HG02970 (cell line): ENCODE results near the gene ITGA5.
"Not testable (repeated sequence)": the region's sequence is repeated elsewhere in the genome, so short reads cannot be mapped to it uniquely, and the experiment has no call there.

ENCODE experiments used
- ATAC-seq: cut with Tn5 transposase; IDR thresholded peaks from one replicate; pipeline ENCODE4 v1.9.1; 2021; ENCODE audit warnings: mild to moderate bottlenecking, moderate library complexity, moderate number of reproducible peaks; ENCODE audit not compliant: unreplicated experiment, low FRiP score

ITGA5 gene

DNA sequence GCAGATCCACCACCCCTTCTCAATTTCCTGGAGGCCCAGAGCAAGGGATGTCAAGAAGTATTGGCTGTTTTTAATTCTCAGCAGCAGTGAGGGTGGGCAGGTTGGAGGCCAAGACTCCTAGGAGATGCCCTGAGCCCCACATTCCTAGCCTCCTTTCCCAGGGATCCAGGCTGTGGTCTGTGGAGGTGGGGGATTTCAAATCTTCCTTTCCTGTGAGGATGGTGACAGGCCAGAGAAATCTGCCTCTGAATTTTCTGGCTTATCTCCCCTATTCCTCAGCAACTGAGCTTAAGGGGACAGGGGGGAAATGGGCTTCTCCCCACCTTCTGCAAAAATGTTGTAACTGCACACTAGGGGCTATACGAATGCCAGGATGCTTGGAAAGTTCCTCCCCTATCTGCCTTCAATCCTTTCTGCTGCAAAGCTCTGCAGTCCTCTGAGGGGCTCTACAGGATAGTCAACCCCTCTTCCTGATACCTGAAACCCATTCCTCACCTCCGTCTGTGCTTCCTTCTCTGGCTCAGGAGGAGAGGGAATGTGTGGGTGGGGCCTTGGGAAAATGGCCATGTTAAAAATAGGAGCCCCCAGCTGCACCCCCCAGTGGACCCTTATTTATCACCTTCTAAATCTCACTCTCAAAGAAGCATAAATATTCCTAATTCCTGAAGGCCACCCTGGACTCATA is 61.4 kb downstream of the ITGA5 start:
- ATAC-seq = no peak

GRCh38 chr12:54356951-54357356 is 62.1 kb downstream of the ITGA5 start:
- no peak for ATAC-seq

GRCh38 chr12:54356228-54356627 is 62.8 kb downstream of the ITGA5 start:
- ATAC-seq = no peak

DNA sequence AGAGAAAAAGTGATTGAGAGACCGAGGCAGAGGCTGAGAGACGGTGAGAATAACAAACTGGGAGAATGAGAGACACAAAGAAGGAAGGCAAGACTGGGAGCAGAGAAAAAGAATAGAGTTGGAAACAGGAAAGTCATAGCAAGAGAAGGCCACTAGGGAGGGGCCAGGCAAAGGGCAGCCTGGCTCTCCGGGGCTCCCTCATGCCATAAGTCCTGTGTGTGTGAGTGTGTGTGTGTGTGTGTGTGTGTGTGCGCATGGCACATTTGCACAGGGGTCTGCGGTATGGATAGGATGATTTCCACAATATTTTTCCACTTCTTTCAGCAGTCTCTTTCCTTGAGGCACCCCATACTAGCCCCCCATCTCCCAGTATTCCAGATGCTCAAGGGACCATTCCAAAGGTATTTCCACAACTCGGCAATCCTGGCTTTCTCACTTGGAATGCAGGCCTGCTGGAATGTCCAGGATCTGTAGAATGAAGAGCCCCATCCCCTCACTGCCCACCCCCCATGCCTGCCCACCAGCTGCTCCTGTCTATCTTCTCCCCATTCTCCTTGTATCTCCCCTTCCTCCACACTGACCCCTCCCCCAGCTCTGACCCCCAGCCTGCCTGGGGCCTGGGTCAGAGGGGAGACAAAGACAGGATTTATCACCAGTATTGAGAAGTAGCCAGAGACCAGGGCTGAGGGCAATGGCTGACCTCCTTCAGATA is 63.8 kb downstream of the ITGA5 start:
- no peak for ATAC-seq

DNA sequence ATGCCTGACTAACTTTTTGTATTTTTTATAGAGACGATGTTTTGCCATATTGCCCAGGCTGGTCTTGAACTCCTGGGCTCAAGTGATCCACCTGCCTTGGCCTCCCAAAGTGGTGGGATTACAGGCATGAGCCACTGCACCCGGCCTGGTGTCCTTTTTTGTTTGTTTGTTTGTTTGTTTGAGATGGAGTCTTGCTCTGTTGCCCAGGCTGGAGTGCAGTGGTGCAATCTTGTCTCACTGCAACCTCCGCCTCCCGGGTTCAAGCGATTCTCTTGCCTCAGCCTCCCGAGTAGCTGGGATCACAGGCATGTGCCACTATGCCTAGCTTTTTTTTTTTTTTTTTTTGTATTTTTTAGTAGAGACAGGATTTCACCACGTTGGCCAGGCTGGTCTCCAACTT is 64.8 kb downstream of the ITGA5 start:
- not testable (repeated sequence) for ATAC-seq

DNA sequence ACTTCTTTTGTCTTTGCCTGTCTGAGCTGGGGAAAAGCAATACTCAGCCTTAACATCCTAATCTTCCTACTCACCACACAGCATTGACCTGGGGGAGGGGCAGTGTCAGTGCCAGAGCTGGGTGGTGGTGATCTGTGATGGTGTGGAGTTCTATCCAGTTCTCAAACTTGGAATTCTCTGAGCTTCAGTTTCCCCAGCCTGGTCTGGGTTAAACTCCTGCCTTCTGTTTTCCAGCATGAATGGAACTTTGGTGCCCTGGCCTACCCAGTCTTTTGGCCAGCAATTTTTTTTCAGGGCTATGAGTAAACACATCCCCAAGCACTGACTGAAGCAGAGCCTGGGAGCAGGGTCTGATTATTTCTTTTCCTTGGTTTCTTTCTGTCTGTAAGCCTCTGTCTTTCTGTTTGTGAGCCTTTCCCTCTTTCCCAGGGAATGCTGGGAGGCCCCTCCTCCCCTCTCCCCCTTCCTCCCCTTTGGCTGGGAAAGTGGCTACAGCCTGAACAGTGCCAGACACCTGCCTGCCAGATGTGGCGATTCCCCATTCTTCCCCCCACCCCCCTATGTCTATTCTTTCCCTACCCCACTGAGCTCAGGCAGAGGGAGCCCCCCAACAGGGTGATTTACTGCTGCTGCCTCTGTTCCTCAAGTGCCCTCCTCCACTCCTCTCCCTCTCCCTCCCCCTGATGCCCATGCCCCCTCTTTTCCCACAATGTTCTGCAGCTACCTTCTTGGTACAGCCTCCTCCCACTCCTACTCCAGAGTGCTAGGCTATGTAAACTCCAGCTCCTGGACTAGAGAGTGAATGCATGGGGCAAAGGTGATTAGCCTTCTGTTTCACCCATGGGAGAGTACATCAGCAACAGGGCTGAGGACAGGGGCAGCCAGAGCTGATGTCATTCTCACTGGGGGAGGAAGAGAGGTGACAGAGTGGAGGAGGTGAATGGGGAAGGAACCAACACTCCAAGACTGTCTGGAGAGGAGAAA is 65.9 kb downstream of the ITGA5 start:
- no peak for ATAC-seq

- no peak for ATAC-seq
These were observed 67.0 kb downstream of the ITGA5 start for GRCh38 chr12:54352022-54352531.

DNA sequence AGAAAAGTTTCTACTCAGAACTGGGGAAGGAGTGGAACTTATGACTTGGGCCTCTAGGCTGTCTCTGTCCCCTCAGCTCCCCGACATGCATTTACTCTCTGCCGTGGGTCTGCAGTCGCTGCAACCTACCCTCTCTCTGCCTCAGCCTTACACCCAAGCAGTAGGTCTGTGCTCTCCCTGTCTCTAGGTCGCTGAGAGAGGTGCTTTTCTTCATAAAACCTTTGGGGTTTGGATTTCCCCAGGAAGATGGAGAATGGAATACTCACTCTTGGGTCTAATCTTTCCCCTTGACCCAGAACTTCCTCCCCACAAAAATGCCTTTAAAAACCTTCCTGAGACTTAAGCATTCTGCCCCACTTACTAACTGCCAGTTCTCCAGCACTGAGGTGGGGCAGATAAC is 67.7 kb downstream of the ITGA5 start:
- no peak for ATAC-seq

DNA sequence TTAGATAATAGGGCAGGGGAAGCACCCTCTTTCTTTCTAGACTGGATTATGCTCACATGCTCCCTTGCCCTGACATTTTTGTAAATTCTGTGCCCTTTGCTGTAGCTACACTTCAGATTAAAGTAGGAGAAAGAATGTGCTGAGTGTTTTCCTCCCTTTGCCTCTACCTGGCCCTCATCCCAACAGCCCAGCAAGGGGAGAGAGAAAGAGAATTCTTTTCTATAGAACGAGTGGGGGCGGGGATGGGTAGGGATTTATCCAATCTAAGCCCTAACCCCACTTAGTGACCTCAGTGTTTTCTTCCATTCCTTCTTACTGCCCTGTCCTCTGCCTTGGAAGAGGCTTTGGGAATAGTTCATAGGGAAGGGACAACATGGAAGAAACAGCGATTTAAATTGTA is 68.3 kb downstream of the ITGA5 start:
- no peak for ATAC-seq

GRCh38 chr12:54349679-54350078 is 69.4 kb downstream of the ITGA5 start:
- ATAC-seq = no peak

DNA sequence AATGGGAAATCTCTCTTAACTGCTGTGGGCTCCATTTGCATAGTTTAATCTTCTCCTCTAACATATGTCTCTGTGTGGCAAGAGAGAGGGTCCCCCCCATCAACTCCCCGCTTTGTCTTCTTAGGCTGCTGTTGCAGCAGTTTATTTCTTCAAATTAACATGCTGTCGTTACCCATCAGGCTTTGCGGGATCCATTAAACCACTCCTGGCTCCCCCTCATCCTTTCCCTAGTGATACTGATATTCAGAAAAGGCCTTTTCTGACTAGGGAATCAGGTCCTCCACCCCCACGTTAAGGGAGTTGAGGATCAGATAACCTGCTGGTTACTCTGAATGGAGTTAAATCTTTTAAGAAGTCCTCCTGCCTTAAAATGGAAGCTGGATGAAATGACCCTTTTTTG is 70.0 kb downstream of the ITGA5 start:
- no peak for ATAC-seq
